Karpas-422 (cell line): ENCODE data around the gene MSANTD2. TPM values are rescaled to one million over a fixed set of nuclear protein-coding genes. Genes with fewer than 3 reads are reported as not detected.
A peak's percentile ranks its signal among the peaks of the same experiment; 100 is the strongest.

Source experiments
- DNase-seq: peaks from one replicate; pipeline ENCODE4 v3.0.0-alpha.2; 2015
- H2AFZ ChIP-seq: fragments of 200-600 bp; sonication (generic); 2 replicates; pipeline ENCODE4 v1.6.1; 2014; ENCODE audit warnings: antibody characterized with exemption, low read length, mixed read lengths
- H3K27ac ChIP-seq: fragments of 200-600 bp; sonication (generic); 2 replicates; pipeline ENCODE4 v1.5.1; 2014; ENCODE audit warnings: mild to moderate bottlenecking, low read length, moderate library complexity
- H3K27me3 ChIP-seq: fragments of 200-600 bp; sonication (generic); 2 replicates; pipeline ENCODE4 v1.6.1; 2014; ENCODE audit warnings: low read length, mixed read lengths
- H3K36me3 ChIP-seq: fragments of 200-600 bp; sonication (generic); 2 replicates; pipeline ENCODE4 v1.6.1; 2014; ENCODE audit warnings: low read length, mixed read lengths; ENCODE audit not compliant: insufficient read depth
- H3K4me1 ChIP-seq: fragments of 200-600 bp; sonication (generic); 2 replicates; pipeline ENCODE4 v1.6.1; 2014; ENCODE audit warnings: mild to moderate bottlenecking, low read length, mixed read lengths
- H3K4me2 ChIP-seq: fragments of 200-600 bp; sonication (generic); 2 replicates; pipeline ENCODE4 v1.6.1; 2014; ENCODE audit warnings: low read length, low read depth, mild to moderate bottlenecking; ENCODE audit not compliant: poor library complexity, severe bottlenecking
- H3K4me3 ChIP-seq: fragments of 200-600 bp; sonication (generic); 2 replicates; pipeline ENCODE4 v1.5.1; 2014; ENCODE audit warnings: mild to moderate bottlenecking, antibody characterized with exemption, low read length, mixed read lengths
- H3K79me2 ChIP-seq: fragments of 200-600 bp; sonication (generic); 2 replicates; pipeline ENCODE4 v1.6.1; 2014; ENCODE audit warnings: mild to moderate bottlenecking, low read length, mixed read lengths
- H3K9ac ChIP-seq: fragments of 200-600 bp; sonication (generic); 2 replicates; pipeline ENCODE4 v1.6.0; 2014; ENCODE audit warnings: low read length
- H3K9me2 ChIP-seq: fragments of 200-600 bp; sonication (generic), shearing (Covaris generic); replicated peaks from 2 replicates; pipeline ENCODE4 v1.6.0; 2014; ENCODE audit warnings: mild to moderate bottlenecking, low read length, moderate library complexity; ENCODE audit not compliant: insufficient read depth
- H3K9me3 ChIP-seq: fragments of 300-700, 200-600 bp; sonication (generic); 2 replicates; pipeline ENCODE4 v1.6.1; 2014; ENCODE audit warnings: low read length, mixed read lengths
- H4K20me1 ChIP-seq: fragments of 200-600 bp; sonication (generic); 2 replicates; pipeline ENCODE4 v1.6.1; 2014; ENCODE audit warnings: mild to moderate bottlenecking, antibody characterized with exemption, low read length, low read depth; ENCODE audit not compliant: insufficient read depth
- total RNA-seq: library from RNA; depleted of rRNA; stranded (reverse); fragments of >200 nt; shearing (Covaris generic); gene quantifications from 2 replicates; pipeline ENCODE4 v1.2.3, GENCODE V29; 2014; ENCODE audit warnings: low replicate concordance; rRNA removed

Gene MSANTD2
- total RNA-seq, 1 experiment from 2014 or later: 7.6 TPM

DNA sequence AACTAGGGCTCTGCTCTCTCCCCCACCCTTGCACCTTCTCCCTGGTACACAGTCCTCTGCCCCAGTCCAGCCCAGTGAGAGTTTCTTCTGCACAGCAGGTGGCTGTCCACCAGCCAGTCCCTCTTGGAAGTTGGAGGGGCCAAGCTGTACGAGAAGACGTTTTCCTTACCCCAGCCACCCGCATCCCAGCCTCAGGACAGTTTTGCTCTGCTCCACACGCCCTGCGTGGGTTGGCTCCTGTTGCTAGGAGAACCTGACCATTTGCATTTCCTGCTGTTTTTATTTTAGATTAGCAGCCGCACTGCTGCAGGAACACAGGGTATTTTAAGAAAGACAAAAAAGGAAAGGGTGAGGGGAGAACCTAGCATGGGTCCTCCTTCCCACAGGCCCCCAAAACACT, 78.0 kb downstream of the MSANTD2 start:
- Histone ChIP-seq H3K27ac (no peak overlapping the region), H4K20me1 (no peaks in the 10 kb centered on the region), H2AFZ (no peak overlapping the region), H3K27me3 (no peaks in the 10 kb centered on the region), H3K4me1 (peaks cover 46% of the 10 kb centered on the region), H3K79me2 (no peaks in the 10 kb centered on the region), H3K4me2 (no peak overlapping the region), H3K9me3 (no peaks in the 10 kb centered on the region), H3K4me3 (no peak overlapping the region), H3K9ac (no peak overlapping the region), H3K9me2 (no peaks in the 10 kb centered on the region), H3K36me3 (no peaks in the 10 kb centered on the region)
- no peak for DNase-seq

GRCh38 chr11:124719534-124719933, 80.7 kb downstream of the MSANTD2 start:
- Histone ChIP-seq H4K20me1 (no peaks in the 10 kb centered on the region), H3K4me2 (no peak overlapping the region), H3K9me2 (no peaks in the 10 kb centered on the region), H3K36me3 (no peaks in the 10 kb centered on the region), H3K27me3 (no peaks in the 10 kb centered on the region), H3K9me3 (no peaks in the 10 kb centered on the region), H3K27ac (no peak overlapping the region), H2AFZ (no peak overlapping the region), H3K4me3 (no peak overlapping the region), H3K79me2 (no peaks in the 10 kb centered on the region), H3K9ac (no peak overlapping the region), H3K4me1 (peaks cover 20% of the 10 kb centered on the region)
- no peak for DNase-seq

DNA sequence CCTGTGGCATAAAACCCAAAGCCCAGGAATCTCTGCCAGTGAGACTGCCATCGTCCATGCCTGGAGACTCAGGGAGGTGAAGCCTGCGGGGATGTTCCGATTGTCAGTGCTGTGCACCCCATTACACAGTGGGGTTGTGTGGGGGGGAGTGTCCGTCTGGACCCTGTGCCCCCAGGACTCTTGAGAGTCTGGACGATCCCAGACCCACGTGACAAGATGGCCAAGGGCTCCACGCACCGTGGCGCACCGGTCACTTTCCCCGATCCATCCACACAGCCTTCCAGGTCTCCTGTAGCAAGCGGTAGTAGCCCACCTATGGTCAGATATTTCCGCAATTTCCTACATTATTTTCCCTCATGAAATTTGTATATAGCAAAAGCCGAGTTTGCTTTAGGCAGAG, 81.4 kb downstream of the MSANTD2 start:
- H4K20me1 ChIP-seq: no peaks in the 10 kb centered on the region
- no peak overlapping the region for H2AFZ ChIP-seq
- H3K4me1 ChIP-seq: peaks cover 13% of the 10 kb centered on the region
- H3K36me3 ChIP-seq: no peaks in the 10 kb centered on the region
- no peaks in the 10 kb centered on the region for H3K9me3 ChIP-seq
- H3K79me2 ChIP-seq: no peaks in the 10 kb centered on the region
- no peak for DNase-seq
- H3K9ac ChIP-seq: no peak overlapping the region
- H3K27me3 ChIP-seq: no peaks in the 10 kb centered on the region
- H3K4me2 ChIP-seq: no peak overlapping the region
- no peak overlapping the region for H3K27ac ChIP-seq
- no peak overlapping the region for H3K4me3 ChIP-seq
- no peaks in the 10 kb centered on the region for H3K9me2 ChIP-seq

GRCh38 chr11:124717786-124718651, 82.2 kb downstream of the MSANTD2 start:
- H4K20me1 ChIP-seq: no peaks in the 10 kb centered on the region
- H3K4me3 ChIP-seq: no peak overlapping the region; the same call in 1 of the 2 replicates
- no peaks in the 10 kb centered on the region for H3K9me2 ChIP-seq
- H3K9ac ChIP-seq: peak overlapping the region; percentile 33
- DNase-seq: no peak
- no peaks in the 10 kb centered on the region for H3K27me3 ChIP-seq
- no peaks in the 10 kb centered on the region for H3K9me3 ChIP-seq
- H3K27ac ChIP-seq: no peak overlapping the region
- peak overlapping the region; percentile 32 for H3K4me2 ChIP-seq
- H3K4me1 ChIP-seq: peaks cover 12% of the 10 kb centered on the region; the same call in 1 of the 2 replicates
- no peaks in the 10 kb centered on the region for H3K79me2 ChIP-seq
- no peak overlapping the region for H2AFZ ChIP-seq
- no peaks in the 10 kb centered on the region for H3K36me3 ChIP-seq

- no peak overlapping the region for H3K4me3 ChIP-seq
- no peak for DNase-seq
- no peak overlapping the region for H3K4me2 ChIP-seq
- no peak overlapping the region for H3K9ac ChIP-seq
- H3K27me3 ChIP-seq: no peaks in the 10 kb centered on the region
- no peaks in the 10 kb centered on the region for H4K20me1 ChIP-seq
- no peaks in the 10 kb centered on the region for H3K79me2 ChIP-seq
- H3K9me2 ChIP-seq: no peaks in the 10 kb centered on the region
- H3K36me3 ChIP-seq: no peaks in the 10 kb centered on the region
- H3K9me3 ChIP-seq: no peaks in the 10 kb centered on the region
- peaks cover 12% of the 10 kb centered on the region; the same call in 1 of the 2 replicates for H3K4me1 ChIP-seq
- no peak overlapping the region for H3K27ac ChIP-seq
- no peak overlapping the region for H2AFZ ChIP-seq
Observed at GRCh38 chr11:124717421-124717785, 82.8 kb downstream of the MSANTD2 start.

DNA sequence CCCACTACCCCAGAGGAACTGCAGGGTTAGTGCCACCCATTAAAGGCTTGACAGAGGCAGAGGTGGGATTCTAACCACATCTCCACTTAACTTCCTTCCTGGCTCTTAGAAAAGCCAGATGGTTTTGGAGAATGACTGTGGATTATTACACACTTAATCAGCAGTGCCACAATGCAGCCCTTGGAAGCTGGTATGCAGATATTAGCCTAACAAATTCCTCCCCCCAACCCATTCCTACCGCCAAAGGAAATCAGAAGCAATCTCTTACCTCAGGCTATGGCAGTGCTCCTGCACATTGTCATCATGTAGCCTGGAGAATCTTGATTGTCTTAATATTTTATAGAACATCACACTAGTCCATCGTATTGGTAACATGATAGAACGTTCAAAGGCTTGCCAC, 83.6 kb downstream of the MSANTD2 start:
- Histone ChIP-seq H3K4me1 (peaks cover 6% of the 10 kb centered on the region; the same call in 1 of the 2 replicates), H3K4me2 (no peak overlapping the region), H3K27me3 (no peaks in the 10 kb centered on the region), H2AFZ (no peak overlapping the region), H3K9ac (no peak overlapping the region), H3K79me2 (no peaks in the 10 kb centered on the region), H3K9me3 (no peaks in the 10 kb centered on the region), H3K9me2 (no peaks in the 10 kb centered on the region), H3K27ac (no peak overlapping the region), H4K20me1 (no peaks in the 10 kb centered on the region), H3K36me3 (no peaks in the 10 kb centered on the region), H3K4me3 (no peak overlapping the region)
- no peak for DNase-seq

Other genes starting within 250 kb of the MSANTD2 start
- gene OR8A1, start 230.4 kb downstream of the MSANTD2 start, total RNA-seq: not detected in 2 replicates
- not detected in 2 replicates for gene PANX3, start 189.0 kb downstream of the MSANTD2 start, total RNA-seq
- gene TBRG1, start 177.5 kb downstream of the MSANTD2 start, total RNA-seq: 14.5 and 21.6 TPM in 2 replicates
- 0.47 and 0.89 TPM in 2 replicates for gene SIAE, start 126.7 kb downstream of the MSANTD2 start, total RNA-seq
- 1.2 and 10.4 TPM in 2 replicates for gene SPA17, start 126.5 kb downstream of the MSANTD2 start, total RNA-seq
- 0.97 TPM in 1 of 2 replicates, not detected in the other for gene NRGN, start 60.5 kb downstream of the MSANTD2 start, total RNA-seq
- not detected in 2 replicates for gene VSIG2, start 48.2 kb downstream of the MSANTD2 start, total RNA-seq
- gene ESAM, start 38.1 kb downstream of the MSANTD2 start, total RNA-seq: not detected in 2 replicates
- gene ROBO3, start 65.0 kb upstream of the MSANTD2 start, total RNA-seq: 6.6 and 13.8 TPM in 2 replicates
- gene ROBO4, start 97.5 kb upstream of the MSANTD2 start, total RNA-seq: not detected in 2 replicates
- not detected in 2 replicates for gene HEPN1, start 118.8 kb upstream of the MSANTD2 start, total RNA-seq
- gene HEPACAM, start 135.6 kb upstream of the MSANTD2 start, total RNA-seq: not detected in 2 replicates
- 1.8 and 2.3 TPM in 2 replicates for gene CCDC15, start 153.8 kb upstream of the MSANTD2 start, total RNA-seq